HG03095 (cell line): Measurements from ENCODE around the gene CDH5.

ENCODE experiments used
- ATAC-seq: cut with Tn5 transposase; IDR thresholded peaks from one replicate; pipeline ENCODE4 v1.9.1; 2021; ENCODE audit warnings: moderate library complexity; ENCODE audit not compliant: unreplicated experiment

Gene CDH5

GRCh38 chr16:66390346-66391108 lies 24.0 kb downstream of the CDH5 start:
- no peak for ATAC-seq

DNA sequence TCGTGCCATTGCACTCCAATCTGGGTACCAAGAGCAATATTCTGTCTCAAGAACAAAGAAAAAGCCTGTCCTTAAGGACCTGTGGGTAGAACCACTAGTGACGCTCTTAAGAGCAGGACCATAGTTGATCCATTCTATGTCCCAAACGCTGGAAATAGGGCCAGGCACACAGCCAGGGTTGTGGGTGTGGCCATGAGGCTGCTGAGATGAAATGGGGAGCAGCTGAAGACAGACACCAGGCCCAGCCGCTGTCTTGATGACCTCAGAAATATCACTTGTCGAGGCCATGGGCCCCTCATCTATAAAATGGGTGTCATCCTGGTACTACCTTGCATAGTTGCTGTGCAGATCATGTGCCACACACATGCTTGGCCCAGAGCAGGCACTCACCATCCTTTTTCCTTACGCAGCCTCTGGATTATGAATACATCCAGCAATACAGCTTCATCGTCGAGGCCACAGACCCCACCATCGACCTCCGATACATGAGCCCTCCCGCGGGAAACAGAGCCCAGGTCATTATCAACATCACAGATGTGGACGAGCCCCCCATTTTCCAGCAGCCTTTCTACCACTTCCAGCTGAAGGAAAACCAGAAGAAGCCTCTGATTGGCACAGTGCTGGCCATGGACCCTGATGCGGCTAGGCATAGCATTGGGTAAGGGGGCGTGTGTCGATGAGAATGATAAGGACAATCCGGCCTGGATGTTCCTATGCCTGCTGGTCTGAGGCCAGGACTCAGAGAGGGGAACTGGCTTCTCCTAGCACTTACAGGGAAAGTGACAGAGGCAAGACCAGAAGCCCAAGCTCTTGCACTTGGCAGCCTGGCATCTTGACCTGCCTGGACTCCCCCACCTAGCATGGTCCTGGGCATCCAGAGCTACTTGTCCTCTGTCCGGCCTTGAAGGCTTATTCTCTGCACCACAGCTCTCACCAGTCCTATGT lies 25.5 kb downstream of the CDH5 start:
- no peak for ATAC-seq

GRCh38 chr16:66395806-66396555 lies 29.5 kb downstream of the CDH5 start:
- ATAC-seq: no peak

DNA sequence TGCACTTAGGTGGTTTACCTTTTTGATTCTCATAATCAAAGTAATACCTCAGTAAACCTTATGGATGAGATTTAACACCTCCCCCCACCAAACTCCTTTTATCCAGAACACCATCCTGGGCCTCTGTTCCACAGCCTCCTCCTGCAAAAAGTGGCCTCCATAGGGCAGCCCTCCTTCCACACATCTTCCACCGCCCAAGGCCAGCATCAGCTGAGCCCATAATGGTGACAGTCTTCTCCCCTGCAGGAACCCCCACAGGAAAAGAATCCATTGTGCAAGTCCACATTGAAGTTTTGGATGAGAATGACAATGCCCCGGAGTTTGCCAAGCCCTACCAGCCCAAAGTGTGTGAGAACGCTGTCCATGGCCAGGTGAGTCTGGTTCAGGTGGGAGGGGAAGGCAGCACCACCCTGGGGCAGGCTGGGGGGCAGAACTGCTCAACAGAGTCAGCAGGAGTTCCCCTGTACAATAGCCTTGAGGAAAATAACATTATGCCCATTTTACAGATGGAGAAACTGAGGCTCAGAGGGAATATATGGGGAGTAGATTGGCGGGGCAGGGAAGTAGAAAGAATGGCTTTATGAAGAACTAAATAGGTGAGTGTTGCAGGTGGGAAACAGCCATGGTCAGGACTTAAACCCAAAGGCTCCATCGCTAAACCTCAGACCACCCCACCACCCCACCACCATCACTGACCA lies 31.4 kb downstream of the CDH5 start:
- no peak for ATAC-seq

DNA sequence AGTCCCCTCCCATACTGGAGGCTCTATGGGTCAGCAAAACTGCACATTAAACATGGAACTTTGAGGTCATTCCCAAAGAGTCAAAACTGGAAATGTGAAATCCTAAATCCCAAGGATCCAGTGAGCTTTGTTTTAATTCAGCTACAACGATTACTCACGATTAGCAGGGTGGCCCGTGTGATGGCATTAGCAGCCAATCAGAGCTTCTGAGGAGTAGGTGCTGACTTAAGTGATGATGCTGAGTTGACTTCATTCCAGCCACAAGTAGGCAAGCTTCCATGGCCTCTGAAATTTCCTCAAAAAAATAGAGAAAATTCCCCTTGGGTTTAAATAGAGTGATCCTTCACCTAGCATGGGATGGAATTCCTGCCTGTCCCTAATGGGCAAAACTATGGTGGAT lies 32.5 kb downstream of the CDH5 start:
- no peak for ATAC-seq

DNA sequence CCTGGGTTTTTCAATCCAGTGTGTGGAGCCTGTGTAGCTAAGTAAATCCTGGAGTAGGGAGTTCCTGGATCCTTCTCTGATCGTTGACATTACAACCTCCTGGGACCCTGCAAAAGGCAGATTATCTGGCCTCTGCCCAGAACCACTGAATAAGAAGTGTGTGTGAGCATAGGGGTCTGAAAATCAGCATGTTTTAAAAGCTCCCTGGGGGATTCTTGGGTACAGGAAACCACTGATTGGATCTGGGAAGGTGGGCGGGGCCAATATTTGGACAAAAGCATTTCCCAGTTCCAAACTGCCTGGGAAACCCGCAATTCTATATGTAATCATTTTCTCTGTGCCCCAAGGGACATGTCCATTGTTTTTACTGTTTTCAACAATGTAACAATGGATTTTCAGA lies 33.4 kb downstream of the CDH5 start:
- ATAC-seq: no peak

DNA sequence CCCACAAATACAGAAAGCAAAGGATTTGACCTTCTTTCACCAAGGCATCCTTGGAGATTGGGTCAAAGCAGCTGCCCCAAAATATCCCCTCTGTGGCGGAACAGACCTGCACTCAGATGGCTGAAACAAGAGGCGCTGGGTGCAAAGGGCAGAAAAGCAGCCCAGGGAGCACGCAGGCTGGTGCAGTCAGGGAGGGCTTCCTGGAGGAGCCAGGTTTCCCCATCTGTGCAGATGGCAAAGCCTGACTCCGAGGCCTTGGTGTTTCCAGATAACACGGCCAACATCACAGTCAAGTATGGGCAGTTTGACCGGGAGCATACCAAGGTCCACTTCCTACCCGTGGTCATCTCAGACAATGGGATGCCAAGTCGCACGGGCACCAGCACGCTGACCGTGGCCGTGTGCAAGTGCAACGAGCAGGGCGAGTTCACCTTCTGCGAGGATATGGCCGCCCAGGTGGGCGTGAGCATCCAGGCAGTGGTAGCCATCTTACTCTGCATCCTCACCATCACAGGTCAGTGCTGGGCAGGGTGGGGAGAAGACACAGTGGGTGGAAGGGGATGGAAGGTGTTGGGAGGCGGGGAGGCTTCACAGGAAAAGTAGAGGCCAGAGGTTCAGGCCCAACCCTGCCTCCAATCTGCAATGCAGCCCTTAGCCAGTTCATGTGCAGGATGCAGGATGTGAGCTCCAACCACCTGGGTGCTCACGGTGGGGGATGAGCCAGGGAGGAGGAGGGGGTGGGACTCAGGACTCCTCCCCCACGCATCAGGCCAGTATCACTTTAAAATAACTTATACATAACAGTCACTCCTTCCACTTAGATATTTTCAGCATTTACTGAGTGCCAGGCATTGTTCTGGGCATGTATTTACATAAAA lies 34.3 kb downstream of the CDH5 start:
- ATAC-seq: no peak

GRCh38 chr16:66401610-66402009 lies 35.1 kb downstream of the CDH5 start:
- ATAC-seq: no peak

GRCh38 chr16:66402166-66402565 lies 35.7 kb downstream of the CDH5 start:
- no peak for ATAC-seq

DNA sequence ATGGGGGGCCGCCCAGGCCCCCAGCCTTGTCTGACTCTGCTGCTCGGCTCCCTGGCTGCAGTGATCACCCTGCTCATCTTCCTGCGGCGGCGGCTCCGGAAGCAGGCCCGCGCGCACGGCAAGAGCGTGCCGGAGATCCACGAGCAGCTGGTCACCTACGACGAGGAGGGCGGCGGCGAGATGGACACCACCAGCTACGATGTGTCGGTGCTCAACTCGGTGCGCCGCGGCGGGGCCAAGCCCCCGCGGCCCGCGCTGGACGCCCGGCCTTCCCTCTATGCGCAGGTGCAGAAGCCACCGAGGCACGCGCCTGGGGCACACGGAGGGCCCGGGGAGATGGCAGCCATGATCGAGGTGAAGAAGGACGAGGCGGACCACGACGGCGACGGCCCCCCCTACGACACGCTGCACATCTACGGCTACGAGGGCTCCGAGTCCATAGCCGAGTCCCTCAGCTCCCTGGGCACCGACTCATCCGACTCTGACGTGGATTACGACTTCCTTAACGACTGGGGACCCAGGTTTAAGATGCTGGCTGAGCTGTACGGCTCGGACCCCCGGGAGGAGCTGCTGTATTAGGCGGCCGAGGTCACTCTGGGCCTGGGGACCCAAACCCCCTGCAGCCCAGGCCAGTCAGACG lies 36.2 kb downstream of the CDH5 start:
- ATAC-seq: no peak

- ATAC-seq: no peak
These were observed 37.1 kb downstream of the CDH5 start for GRCh38 chr16:66403531-66404145.

DNA sequence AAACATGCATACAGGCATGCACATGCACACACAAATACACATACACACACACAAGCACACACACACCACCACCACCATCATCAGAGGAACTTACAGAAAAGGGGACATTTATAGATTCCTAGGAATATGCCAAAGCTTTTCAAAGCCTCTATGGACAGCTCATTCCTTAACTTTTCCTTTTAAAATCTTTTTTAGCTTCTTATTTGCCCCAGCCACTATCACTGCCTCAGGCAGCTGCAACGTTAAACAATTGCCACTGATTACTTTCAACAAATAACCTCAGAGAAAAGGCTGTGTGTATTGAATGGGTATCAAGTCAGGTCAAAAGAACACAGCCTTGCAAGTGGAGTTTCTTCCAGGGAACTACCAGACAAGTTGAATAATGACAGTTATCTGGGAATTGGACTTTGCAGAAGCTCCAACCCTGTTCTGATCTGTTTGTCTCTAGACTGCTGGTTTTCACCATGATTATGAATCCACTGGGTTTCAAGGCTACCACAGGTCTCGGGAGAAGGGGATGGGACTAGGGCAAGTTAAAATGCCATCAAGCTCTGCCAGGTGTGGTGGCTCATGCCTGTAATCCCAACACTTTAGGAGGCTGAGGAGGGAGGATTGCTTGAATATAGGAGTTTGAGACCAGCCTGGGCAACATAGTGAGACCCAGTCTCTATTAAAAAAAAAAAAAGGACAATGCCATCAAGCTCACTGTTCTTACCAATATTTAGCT lies 38.7 kb downstream of the CDH5 start:
- no peak for ATAC-seq

DNA sequence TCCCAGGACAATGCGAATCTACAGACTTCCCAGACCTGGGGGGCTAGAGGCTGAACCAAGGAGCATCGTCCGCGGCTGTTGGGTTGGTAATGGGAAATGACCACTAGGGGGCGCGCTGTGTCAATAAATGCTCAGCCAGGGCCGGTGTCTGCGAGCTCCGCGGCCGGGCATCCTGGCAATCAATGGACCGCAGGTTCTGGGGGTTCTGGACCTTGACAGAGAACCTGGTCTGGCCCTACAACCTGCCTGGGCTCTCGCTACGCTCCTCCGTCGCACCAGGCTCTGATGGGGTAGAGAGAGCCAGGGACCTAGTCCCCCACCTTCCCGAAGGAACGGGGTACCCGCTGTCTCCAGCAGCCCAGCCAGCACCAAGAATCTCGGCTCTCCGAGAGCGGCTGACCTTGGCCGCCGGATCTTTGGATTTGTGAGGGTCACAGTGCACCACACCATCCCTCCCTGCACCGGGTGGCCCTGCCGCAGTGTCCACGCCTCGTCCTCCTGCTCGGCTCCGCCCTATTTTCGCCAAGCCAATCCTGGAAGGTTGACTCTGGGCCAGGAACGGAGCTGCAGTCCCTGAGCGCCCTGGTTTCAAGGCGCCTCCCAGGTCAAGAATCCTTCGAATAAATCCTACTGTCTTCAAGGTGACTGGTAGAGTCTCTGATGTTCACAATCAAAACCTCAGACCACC lies 40.2 kb downstream of the CDH5 start:
- ATAC-seq: no peak

DNA sequence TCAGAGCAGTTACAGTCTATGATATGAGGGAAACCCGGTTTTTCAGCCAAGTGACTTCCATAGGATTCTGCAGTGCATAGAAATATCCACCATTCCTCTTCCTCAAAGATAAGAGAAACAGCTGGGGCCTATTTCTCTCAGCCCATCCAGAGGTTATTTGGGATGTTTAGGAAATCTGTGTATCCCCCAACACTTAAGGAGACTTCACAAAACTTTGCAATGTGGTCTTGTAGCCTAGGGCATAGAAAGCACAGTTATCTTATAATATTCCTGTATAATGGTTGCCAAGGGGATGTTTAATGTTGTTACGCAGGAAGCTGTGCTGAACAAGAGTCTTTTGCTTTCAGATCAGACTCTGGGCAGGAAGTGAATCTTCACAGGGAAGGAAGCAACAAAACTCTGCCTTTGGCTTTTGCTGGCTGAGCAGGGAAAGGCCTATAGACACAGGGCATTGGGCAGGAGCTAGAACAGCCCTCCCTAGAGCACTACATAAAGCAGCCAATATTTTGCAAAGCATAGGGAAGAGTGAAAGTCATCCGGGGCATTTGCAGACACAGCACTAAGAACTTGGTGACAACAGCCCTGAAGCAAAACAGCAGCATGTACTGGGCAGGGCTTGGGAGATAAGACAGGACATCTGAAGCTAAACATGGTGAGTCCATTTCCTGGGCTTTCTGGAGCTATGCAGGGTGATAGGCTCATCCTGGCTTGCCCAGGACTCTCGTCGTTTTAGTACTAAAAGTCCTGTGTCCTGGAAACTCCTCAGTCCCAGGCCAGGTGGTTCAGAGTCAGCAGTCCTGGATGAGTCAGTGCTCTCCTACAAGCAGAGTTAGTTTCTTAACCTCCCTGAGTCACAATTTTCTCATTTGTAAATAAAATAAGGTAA lies 41.9 kb downstream of the CDH5 start:
- ATAC-seq: no peak

GRCh38 chr16:66409156-66409555 lies 42.7 kb downstream of the CDH5 start:
- ATAC-seq: no peak

DNA sequence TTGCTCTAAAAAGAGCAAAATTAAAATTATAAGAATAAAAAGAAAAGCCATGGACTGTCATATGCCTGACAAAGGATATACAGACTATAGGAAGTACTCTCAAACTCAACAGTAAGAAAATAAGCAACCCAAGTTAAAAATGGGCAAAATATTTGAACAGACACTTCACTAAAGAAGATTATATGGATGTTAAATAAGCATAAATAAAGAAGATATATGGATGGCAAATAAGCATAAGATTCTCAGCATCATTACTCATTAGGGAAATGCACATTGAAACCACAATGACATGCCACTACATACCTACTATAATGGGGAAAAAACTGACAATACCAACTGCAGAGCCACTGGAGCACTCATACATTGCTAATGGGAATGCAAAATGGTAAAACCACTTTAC lies 45.7 kb downstream of the CDH5 start:
- ATAC-seq: no peak

- no peak for ATAC-seq
These were observed 48.4 kb downstream of the CDH5 start for GRCh38 chr16:66414891-66415290.
